Astrocyte (in vitro differentiated cells and primary cell): ENCODE results near the gene BUB1B. TPM values are rescaled to one million over a fixed set of nuclear protein-coding genes. Genes with fewer than 3 reads are reported as not detected.

Experiments used
- DNase-seq: peaks from one replicate; pipeline ENCODE4 v3.0.0-alpha.2; 2010; ENCODE audit warnings: low read depth
- FAIRE-seq: peaks from 2 replicates; lab custom pipeline; 2011; peaks lifted over from hg19 to GRCh38; lab: Jason Lieb, UNC
- H2AFZ ChIP-seq: 2 replicates; pipeline ENCODE4 v1.6.0; 2012; ENCODE audit warnings: low read depth, low read length, inconsistent platforms
- H3K27ac ChIP-seq: 2 replicates; pipeline ENCODE4 v1.5.1; 2011; ENCODE audit warnings: low read depth, low read length, inconsistent platforms
- H3K27me3 ChIP-seq: 2 replicates; pipeline ENCODE4 v1.6.0; 2011; ENCODE audit warnings: low read length, inconsistent platforms; ENCODE audit not compliant: insufficient read depth
- H3K36me3 ChIP-seq: 2 replicates; pipeline ENCODE4 v1.5.1; 2011; ENCODE audit warnings: low read length, inconsistent platforms; ENCODE audit not compliant: insufficient read depth
- H3K4me1 ChIP-seq: 2 replicates; pipeline ENCODE4 v1.5.1; 2011; ENCODE audit warnings: low read length, inconsistent platforms; ENCODE audit not compliant: insufficient read depth
- H3K4me2 ChIP-seq: 2 replicates; pipeline ENCODE4 v1.6.0; 2012; ENCODE audit warnings: low read length, inconsistent platforms
- H3K4me3 ChIP-seq: 2 replicates; pipeline ENCODE4 v1.5.1; 2011; ENCODE audit warnings: low read depth, mild to moderate bottlenecking, low read length, inconsistent platforms; ENCODE audit not compliant: insufficient read depth
- H3K79me2 ChIP-seq: 2 replicates; pipeline ENCODE4 v1.6.0; 2012; ENCODE audit warnings: mild to moderate bottlenecking, low read length, inconsistent platforms; ENCODE audit not compliant: insufficient read depth
- H3K9ac ChIP-seq: 2 replicates; pipeline ENCODE4 v1.6.0; 2012; ENCODE audit warnings: mild to moderate bottlenecking, low read length, inconsistent platforms
- H3K9me3 ChIP-seq: 2 replicates; pipeline ENCODE4 v1.5.1; 2012; ENCODE audit warnings: low read depth, mild to moderate bottlenecking, low read length, inconsistent platforms; ENCODE audit not compliant: insufficient read depth
- H4K20me1 ChIP-seq: 2 replicates; pipeline ENCODE4 v1.6.0; 2012; ENCODE audit warnings: low read length, inconsistent platforms; ENCODE audit not compliant: insufficient read depth
- H3K27ac Mint-ChIP-seq: one replicate; pipeline ENCODE4 v1.8.0; 2021; ENCODE audit warnings: mild to moderate bottlenecking, mixed read lengths; ENCODE audit not compliant: unreplicated experiment
- H3K27me3 Mint-ChIP-seq: one replicate; pipeline ENCODE4 v1.8.0; 2021; ENCODE audit warnings: low read depth, mixed read lengths; ENCODE audit not compliant: unreplicated experiment
- H3K36me3 Mint-ChIP-seq: one replicate; pipeline ENCODE4 v1.8.0; 2021; ENCODE audit warnings: low read depth, mixed read lengths; ENCODE audit not compliant: unreplicated experiment
- H3K4me1 Mint-ChIP-seq: one replicate; pipeline ENCODE4 v1.8.0; 2021; ENCODE audit warnings: low read depth, mixed read lengths; ENCODE audit not compliant: unreplicated experiment
- H3K4me3 Mint-ChIP-seq: one replicate; pipeline ENCODE4 v1.8.0; 2021; ENCODE audit warnings: mild to moderate bottlenecking, moderate library complexity, mixed read lengths; ENCODE audit not compliant: unreplicated experiment
- H3K9me3 Mint-ChIP-seq: one replicate; pipeline ENCODE4 v1.8.0; 2021; ENCODE audit warnings: mild to moderate bottlenecking, mixed read lengths; ENCODE audit not compliant: unreplicated experiment
- CTCF ChIP-seq: IDR thresholded peaks from 2 replicates; pipeline ENCODE4 v1.5.1; 2011; ENCODE audit warnings: low read depth, mild to moderate bottlenecking, inconsistent platforms, low read length, moderate library complexity; ENCODE audit not compliant: insufficient read depth
- EZH2 ChIP-seq: IDR thresholded peaks from 2 replicates; pipeline ENCODE4 v1.6.1; 2012; ENCODE audit warnings: mild to moderate bottlenecking, low read length, inconsistent platforms; ENCODE audit not compliant: insufficient read depth
- total RNA-seq: library from RNA; stranded (reverse); gene quantifications from 2 replicates; pipeline ENCODE4 v1.2.1, GENCODE V29; 2021

Gene BUB1B
- total RNA-seq, 1 donor from 2014 or later: 5.2 TPM

DNA sequence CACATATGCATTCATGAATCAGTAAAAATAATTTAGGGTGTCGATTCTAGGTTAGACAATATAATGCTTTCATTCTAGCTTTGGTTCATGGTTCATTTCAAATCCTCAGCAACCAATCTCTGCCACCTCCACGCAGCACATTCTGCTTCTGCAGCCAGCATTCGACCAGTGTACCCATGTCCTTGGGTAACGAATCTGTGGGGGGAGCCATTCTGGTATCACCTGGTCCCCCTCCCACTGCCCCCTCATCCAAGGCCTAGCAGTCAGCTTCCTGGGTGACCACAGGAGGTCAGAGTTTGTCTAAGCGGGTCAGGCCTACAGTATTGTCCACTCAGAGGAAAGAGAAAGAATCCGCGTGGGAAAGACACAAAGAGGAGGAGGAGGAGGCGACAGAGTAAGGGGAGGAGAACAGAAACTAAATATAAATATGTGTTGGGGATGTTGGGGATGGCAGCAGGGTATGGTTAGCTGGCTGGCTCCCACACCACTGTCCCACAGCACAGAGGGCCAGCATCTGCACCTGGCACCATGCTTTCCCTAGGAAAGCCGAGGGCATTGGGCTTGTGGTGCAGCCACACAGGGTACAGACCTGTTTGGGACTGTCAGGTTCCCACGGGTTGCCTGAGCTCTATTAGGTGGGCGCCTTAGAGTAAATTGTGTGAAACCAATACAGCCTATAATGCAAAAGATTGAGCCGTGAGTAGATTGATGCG, 90.1 kb downstream of the BUB1B start:
- DNase-seq (no peak), FAIRE-seq (no peak)
- Histone ChIP-seq H3K4me3 (no peak overlapping the region), H3K27me3 (peaks cover 31% of the 10 kb centered on the region), H3K36me3 (no peaks in the 10 kb centered on the region), H3K4me1 (peaks cover 22% of the 10 kb centered on the region), H3K9ac (no peak overlapping the region), H3K27ac (no peak overlapping the region), H4K20me1 (no peaks in the 10 kb centered on the region), H2AFZ (no peak overlapping the region), H3K9me3 (no peaks in the 10 kb centered on the region), H3K4me2 (no peak overlapping the region), H3K79me2 (no peaks in the 10 kb centered on the region)
- TF ChIP-seq CTCF (no peak), EZH2 (no peak)
- peaks cover 2% of the 10 kb centered on the region for H3K36me3 Mint-ChIP-seq
- H3K27me3 Mint-ChIP-seq: peaks cover 54% of the 10 kb centered on the region
- peak overlapping the region; percentile 29 for H3K27ac Mint-ChIP-seq
- H3K4me1 Mint-ChIP-seq: peaks cover 14% of the 10 kb centered on the region
- no peak overlapping the region for H3K4me3 Mint-ChIP-seq
- H3K9me3 Mint-ChIP-seq: peaks cover 1% of the 10 kb centered on the region

- H3K36me3 Mint-ChIP-seq: no peaks in the 10 kb centered on the region
- Histone ChIP-seq H3K9me3 (no peaks in the 10 kb centered on the region), H4K20me1 (no peaks in the 10 kb centered on the region), H3K4me3 (no peak overlapping the region), H3K4me2 (no peak overlapping the region), H3K27ac (no peak overlapping the region), H3K9ac (no peak overlapping the region), H2AFZ (no peak overlapping the region), H3K4me1 (peaks cover 27% of the 10 kb centered on the region), H3K27me3 (peaks cover 31% of the 10 kb centered on the region), H3K79me2 (no peaks in the 10 kb centered on the region), H3K36me3 (no peaks in the 10 kb centered on the region)
- no peak overlapping the region for H3K4me3 Mint-ChIP-seq
- H3K27ac Mint-ChIP-seq: peak overlapping the region; percentile 29
- H3K27me3 Mint-ChIP-seq: peaks cover 47% of the 10 kb centered on the region
- H3K4me1 Mint-ChIP-seq: peaks cover 17% of the 10 kb centered on the region
- TF ChIP-seq EZH2 (no peak), CTCF (no peak)
- DNase-seq: no peak
- no peaks in the 10 kb centered on the region for H3K9me3 Mint-ChIP-seq
- FAIRE-seq: no peak
Measured at GRCh38 chr15:40251486-40252140, 90.7 kb downstream of the BUB1B start.

DNA sequence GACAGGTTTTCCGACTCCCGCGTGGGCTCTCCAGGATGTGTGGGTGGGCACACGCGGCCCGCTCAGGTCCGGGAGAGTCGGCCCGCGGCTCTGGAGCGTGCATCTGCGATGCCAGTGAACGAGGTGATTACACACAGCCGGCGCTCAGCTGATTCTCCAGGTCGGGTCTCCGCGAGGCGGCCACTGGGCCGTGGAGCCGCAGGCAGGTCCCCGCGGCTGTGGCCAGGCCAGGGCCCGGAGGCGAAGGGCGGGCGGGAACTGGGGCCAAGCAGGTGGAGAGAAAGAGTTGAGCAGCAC, 91.2 kb downstream of the BUB1B start:
- H4K20me1 ChIP-seq: no peaks in the 10 kb centered on the region
- Mint-ChIP-seq H3K27ac (no peak overlapping the region), H3K4me1 (peaks cover 21% of the 10 kb centered on the region), H3K4me3 (no peak overlapping the region), H3K9me3 (no peaks in the 10 kb centered on the region), H3K27me3 (peaks cover 42% of the 10 kb centered on the region), H3K36me3 (no peaks in the 10 kb centered on the region)
- DNase-seq (no peak), FAIRE-seq (no peak)
- H3K27ac ChIP-seq: no peak overlapping the region
- no peak overlapping the region for H2AFZ ChIP-seq
- H3K4me3 ChIP-seq: no peak overlapping the region
- no peaks in the 10 kb centered on the region for H3K9me3 ChIP-seq
- no peaks in the 10 kb centered on the region for H3K36me3 ChIP-seq
- H3K79me2 ChIP-seq: no peaks in the 10 kb centered on the region
- H3K9ac ChIP-seq: no peak overlapping the region
- H3K4me1 ChIP-seq: peaks cover 32% of the 10 kb centered on the region
- H3K27me3 ChIP-seq: peaks cover 31% of the 10 kb centered on the region
- peak overlapping the region; percentile 80 for H3K4me2 ChIP-seq
- no peak for TF ChIP-seq EZH2
- no peak for TF ChIP-seq CTCF
